Loucy (cell line): ENCODE results near the gene ITSN2.

Source experiments
- H2AFZ ChIP-seq: fragments of 200-600 bp; sonication (generic); 2 replicates; pipeline ENCODE4 v1.6.0; 2016; ENCODE audit warnings: antibody characterized with exemption, mild to moderate bottlenecking, low read length, moderate library complexity
- H3F3A ChIP-seq: fragments of 200-600 bp; 2 replicates; pipeline ENCODE4 v1.6.0; 2016; ENCODE audit warnings: antibody characterized with exemption, low read depth, mild to moderate bottlenecking
- H3K27me3 ChIP-seq: fragments of 200-600 bp; sonication (generic); 2 replicates; pipeline ENCODE4 v1.6.1; 2014; ENCODE audit warnings: low read length, mild to moderate bottlenecking; ENCODE audit not compliant: insufficient read depth, poor library complexity, severe bottlenecking
- H3K36me3 ChIP-seq: fragments of 200-600 bp; sonication (generic); 2 replicates; pipeline ENCODE4 v1.6.1; 2016; ENCODE audit warnings: low read length; ENCODE audit not compliant: insufficient read depth
- H3K4me1 ChIP-seq: fragments of 200-600 bp; sonication (generic); 2 replicates; pipeline ENCODE4 v1.5.1; 2014; ENCODE audit warnings: low read length, mild to moderate bottlenecking; ENCODE audit not compliant: insufficient read depth, poor library complexity, severe bottlenecking
- H3K4me2 ChIP-seq: fragments of 200-600 bp; sonication (generic); 2 replicates; pipeline ENCODE4 v1.6.0; 2014; ENCODE audit warnings: antibody characterized with exemption, low read length, low read depth, mild to moderate bottlenecking; ENCODE audit not compliant: poor library complexity, severe bottlenecking
- H3K4me3 ChIP-seq: fragments of 200-600 bp; sonication (generic); 2 replicates; pipeline ENCODE4 v1.5.1; 2014; ENCODE audit warnings: low read length, mild to moderate bottlenecking, mixed read lengths; ENCODE audit not compliant: poor library complexity, severe bottlenecking
- H3K79me2 ChIP-seq: fragments of 200-600 bp; sonication (generic); 2 replicates; pipeline ENCODE4 v1.6.1; 2014; ENCODE audit warnings: low read length; ENCODE audit not compliant: insufficient read depth
- H3K9ac ChIP-seq: fragments of 200-600 bp; sonication (generic); 2 replicates; pipeline ENCODE4 v1.6.0; 2014; ENCODE audit warnings: mild to moderate bottlenecking, low read depth, low read length, moderate library complexity; ENCODE audit not compliant: poor library complexity, severe bottlenecking
- H3K9me2 ChIP-seq: fragments of 200-600 bp; sonication (generic); replicated peaks from 2 replicates; pipeline ENCODE4 v1.6.1; 2016; ENCODE audit warnings: low read depth, low read length, mixed read lengths
- H3K9me3 ChIP-seq: fragments of 200-600 bp; sonication (generic); 2 replicates; pipeline ENCODE4 v1.6.1; 2014; ENCODE audit warnings: mild to moderate bottlenecking, antibody characterized with exemption, low read length, low read depth; ENCODE audit not compliant: insufficient read depth
- H4K20me1 ChIP-seq: fragments of 200-600 bp; sonication (generic); 2 replicates; pipeline ENCODE4 v1.6.0; 2014; ENCODE audit warnings: antibody characterized with exemption, low read length, mild to moderate bottlenecking; ENCODE audit not compliant: insufficient read depth, poor library complexity, severe bottlenecking
- EZH2phosphoT487 ChIP-seq: fragments of 200-600 bp; IDR thresholded peaks from 2 replicates; pipeline ENCODE4 v1.6.1; 2018; ENCODE audit warnings: antibody characterized with exemption, mild to moderate bottlenecking, moderate library complexity, borderline replicate concordance
- TF ChIP-seq, protein P1 (sequence below): fragments of 200-600 bp; sonication (generic); conservative IDR thresholded peaks from 2 replicates; pipeline ENCODE4 v1.5.1; 2014; ENCODE audit warnings: mild to moderate bottlenecking, antibody characterized with exemption, low read length

The ITSN2 gene

DNA sequence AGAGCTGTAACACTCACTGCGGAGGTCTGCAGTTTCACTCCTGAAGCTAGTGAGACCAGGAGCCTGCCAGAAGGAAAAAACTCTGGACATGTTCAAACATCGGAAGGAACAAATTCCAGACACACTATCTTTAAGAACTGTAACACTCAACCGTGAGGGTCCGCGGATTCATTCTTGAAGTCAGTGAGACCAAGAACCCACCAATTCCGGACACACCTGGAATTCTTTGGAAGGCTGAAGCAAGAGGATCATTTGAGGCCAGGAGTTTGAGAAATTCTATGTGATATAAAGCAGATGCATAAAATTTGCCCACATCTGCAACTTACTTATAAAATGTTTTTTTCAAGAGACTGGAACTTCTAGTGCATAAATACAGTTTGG lies 43.5 kb upstream of the ITSN2 start:
- Histone ChIP-seq H3K36me3 (no peaks in the 10 kb centered on the region), H3K4me1 (no peaks in the 10 kb centered on the region), H3K4me2 (no peak overlapping the region), H3K79me2 (no peaks in the 10 kb centered on the region), H4K20me1 (no peaks in the 10 kb centered on the region), H3K9me3 (no peaks in the 10 kb centered on the region), H3K4me3 (no peak overlapping the region), H3K27me3 (no peaks in the 10 kb centered on the region), H3K9ac (no peak overlapping the region), H3F3A (no peaks in the 10 kb centered on the region), H2AFZ (no peak overlapping the region), H3K9me2 (no peaks in the 10 kb centered on the region)
- TF ChIP-seq EZH2phosphoT487: no peak
- TF ChIP-seq, protein P1, sequence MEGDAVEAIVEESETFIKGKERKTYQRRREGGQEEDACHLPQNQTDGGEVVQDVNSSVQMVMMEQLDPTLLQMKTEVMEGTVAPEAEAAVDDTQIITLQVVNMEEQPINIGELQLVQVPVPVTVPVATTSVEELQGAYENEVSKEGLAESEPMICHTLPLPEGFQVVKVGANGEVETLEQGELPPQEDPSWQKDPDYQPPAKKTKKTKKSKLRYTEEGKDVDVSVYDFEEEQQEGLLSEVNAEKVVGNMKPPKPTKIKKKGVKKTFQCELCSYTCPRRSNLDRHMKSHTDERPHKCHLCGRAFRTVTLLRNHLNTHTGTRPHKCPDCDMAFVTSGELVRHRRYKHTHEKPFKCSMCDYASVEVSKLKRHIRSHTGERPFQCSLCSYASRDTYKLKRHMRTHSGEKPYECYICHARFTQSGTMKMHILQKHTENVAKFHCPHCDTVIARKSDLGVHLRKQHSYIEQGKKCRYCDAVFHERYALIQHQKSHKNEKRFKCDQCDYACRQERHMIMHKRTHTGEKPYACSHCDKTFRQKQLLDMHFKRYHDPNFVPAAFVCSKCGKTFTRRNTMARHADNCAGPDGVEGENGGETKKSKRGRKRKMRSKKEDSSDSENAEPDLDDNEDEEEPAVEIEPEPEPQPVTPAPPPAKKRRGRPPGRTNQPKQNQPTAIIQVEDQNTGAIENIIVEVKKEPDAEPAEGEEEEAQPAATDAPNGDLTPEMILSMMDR: no peak

DNA sequence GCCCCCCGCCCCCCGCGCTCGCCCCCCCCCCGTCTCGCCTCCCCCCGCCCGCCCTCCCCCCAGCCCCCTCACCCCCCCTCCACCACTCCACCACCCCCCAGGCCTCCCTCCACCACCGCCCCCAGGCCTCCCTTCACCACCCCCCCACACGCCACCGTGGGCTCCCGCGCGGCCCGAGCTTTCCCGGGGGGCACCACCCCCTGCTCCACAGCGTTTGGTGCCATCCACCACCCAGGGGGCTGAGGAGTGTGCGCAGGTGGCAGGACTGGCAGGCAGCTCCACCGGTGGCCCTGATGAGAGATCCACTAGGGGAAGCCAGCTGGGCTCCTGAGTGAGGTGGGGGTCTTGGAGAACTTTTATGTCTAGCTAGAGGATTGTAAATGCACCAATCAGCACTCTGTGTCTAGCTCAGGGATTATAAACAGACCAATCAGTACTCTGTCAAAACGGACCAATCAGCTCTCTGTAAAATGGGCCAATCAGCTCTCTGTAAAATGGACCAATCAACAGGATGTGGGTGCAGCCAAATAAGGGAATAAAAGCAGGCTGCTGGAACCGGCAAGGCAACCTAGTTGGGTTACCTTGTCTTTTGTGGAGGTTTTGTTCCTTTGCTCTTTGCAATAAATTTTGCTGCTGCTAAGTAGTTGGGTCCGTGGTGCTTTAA lies 43.0 kb upstream of the ITSN2 start:
- H3K9ac ChIP-seq: no peak overlapping the region
- H3K4me3 ChIP-seq: no peak overlapping the region
- H3F3A ChIP-seq: no peaks in the 10 kb centered on the region
- H3K4me2 ChIP-seq: no peak overlapping the region
- H4K20me1 ChIP-seq: no peaks in the 10 kb centered on the region
- no peaks in the 10 kb centered on the region for H3K27me3 ChIP-seq
- no peaks in the 10 kb centered on the region for H3K36me3 ChIP-seq
- H2AFZ ChIP-seq: no peak overlapping the region
- H3K79me2 ChIP-seq: no peaks in the 10 kb centered on the region
- H3K9me2 ChIP-seq: no peaks in the 10 kb centered on the region
- no peaks in the 10 kb centered on the region for H3K9me3 ChIP-seq
- no peak for TF ChIP-seq EZH2phosphoT487
- TF ChIP-seq, protein P1: no peak
- H3K4me1 ChIP-seq: no peaks in the 10 kb centered on the region

DNA sequence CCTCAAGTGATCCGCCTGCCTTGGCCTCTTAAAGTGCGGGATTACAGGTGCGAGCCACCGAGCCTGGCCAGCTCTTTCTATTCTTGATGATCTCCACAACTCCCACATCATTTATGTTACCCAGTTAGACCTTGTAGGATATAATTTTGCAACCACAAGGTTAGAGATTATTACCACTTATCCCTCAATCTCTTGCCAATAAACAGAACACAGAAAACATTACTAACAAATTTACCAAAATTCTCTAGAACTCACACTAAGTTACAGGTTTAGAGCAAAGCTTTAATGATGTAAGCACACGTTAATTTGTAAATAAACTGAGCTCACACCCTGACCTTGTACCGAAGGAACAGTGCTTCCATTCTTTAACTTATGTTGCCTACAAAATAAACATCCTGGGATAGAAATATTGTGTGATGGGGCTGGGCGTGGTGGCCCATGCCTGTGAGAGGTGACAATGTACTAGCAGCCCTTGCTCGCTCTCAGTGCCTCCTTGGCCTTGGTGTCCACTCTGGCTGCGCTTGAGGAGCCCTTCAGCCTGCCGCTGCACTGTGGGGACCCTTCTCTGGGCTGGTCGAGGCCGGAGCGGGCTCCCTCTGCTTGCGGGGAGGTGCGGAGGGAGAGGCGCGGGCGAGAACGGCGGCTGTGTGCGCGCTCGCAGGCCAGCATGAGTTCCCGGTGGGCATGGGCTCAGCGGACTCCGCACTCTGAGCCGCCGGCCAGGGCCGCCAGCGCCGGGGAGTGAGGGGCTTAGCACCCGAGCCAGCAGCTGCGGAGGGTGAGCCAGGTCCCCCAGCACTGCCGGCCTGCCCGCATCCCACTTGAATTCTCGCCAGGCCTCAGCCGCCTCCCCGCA lies 42.1 kb upstream of the ITSN2 start:
- no peaks in the 10 kb centered on the region for H3K9me2 ChIP-seq
- no peak for TF ChIP-seq EZH2phosphoT487
- TF ChIP-seq, protein P1: no peak
- no peak overlapping the region for H3K4me3 ChIP-seq
- H3K79me2 ChIP-seq: no peaks in the 10 kb centered on the region
- H3K9me3 ChIP-seq: no peaks in the 10 kb centered on the region
- H2AFZ ChIP-seq: no peak overlapping the region
- H3F3A ChIP-seq: no peaks in the 10 kb centered on the region
- H3K4me1 ChIP-seq: no peaks in the 10 kb centered on the region
- H3K9ac ChIP-seq: no peak overlapping the region
- no peak overlapping the region for H3K4me2 ChIP-seq
- H3K27me3 ChIP-seq: no peaks in the 10 kb centered on the region
- H3K36me3 ChIP-seq: no peaks in the 10 kb centered on the region
- no peaks in the 10 kb centered on the region for H4K20me1 ChIP-seq
